Measurements from ENCODE around the gene LGR6.

LGR6 gene

DNA sequence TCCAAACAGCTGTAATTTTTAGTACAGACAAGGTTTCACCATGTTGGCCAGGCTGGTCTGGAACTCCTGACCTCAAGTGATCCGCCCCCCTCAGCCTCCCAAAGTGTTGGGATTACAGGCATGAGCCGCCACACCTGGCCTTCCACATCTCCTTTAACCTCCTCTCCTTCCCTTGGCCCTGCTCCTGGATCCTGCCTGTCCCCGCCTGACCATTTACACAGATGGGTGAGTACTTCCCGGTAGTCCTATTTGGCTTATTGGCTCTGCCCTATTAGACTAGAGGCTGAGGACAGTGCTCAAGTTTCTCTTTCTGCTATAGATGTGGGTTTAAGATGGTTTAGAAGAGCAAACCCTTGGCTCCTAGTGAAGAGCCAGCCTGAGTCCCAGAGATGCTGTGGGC is 40.3 kb upstream of the LGR6 start:
- no peaks in the 10 kb centered on the region for H4K20me1 ChIP-seq (ENCODE audit: insufficient read depth, low read length)
- H3K27ac ChIP-seq (ENCODE audit: low read length), result no peak overlapping the region
- H3K27me3 ChIP-seq (ENCODE audit: low read depth, low read length), result no peaks in the 10 kb centered on the region
- no peak overlapping the region for H3K4me3 ChIP-seq (ENCODE audit: low read length)
- H3K36me3 ChIP-seq (replicated peaks; ENCODE audit: low read depth, low read length), result peaks cover 3% of the 10 kb centered on the region
- no peak overlapping the region for H2AFZ ChIP-seq (ENCODE audit: low read depth, low read length)
- H3K9ac ChIP-seq (ENCODE audit: low read length), result no peak overlapping the region
- H3K4me2 ChIP-seq (ENCODE audit: low read length), result no peak overlapping the region
- no peaks in the 10 kb centered on the region for H3K9me3 ChIP-seq (ENCODE audit: insufficient read depth, low read length)
- H3K79me2 ChIP-seq (ENCODE audit: low read length), result no peaks in the 10 kb centered on the region
- TF ChIP-seq, protein P1, sequence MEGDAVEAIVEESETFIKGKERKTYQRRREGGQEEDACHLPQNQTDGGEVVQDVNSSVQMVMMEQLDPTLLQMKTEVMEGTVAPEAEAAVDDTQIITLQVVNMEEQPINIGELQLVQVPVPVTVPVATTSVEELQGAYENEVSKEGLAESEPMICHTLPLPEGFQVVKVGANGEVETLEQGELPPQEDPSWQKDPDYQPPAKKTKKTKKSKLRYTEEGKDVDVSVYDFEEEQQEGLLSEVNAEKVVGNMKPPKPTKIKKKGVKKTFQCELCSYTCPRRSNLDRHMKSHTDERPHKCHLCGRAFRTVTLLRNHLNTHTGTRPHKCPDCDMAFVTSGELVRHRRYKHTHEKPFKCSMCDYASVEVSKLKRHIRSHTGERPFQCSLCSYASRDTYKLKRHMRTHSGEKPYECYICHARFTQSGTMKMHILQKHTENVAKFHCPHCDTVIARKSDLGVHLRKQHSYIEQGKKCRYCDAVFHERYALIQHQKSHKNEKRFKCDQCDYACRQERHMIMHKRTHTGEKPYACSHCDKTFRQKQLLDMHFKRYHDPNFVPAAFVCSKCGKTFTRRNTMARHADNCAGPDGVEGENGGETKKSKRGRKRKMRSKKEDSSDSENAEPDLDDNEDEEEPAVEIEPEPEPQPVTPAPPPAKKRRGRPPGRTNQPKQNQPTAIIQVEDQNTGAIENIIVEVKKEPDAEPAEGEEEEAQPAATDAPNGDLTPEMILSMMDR (IDR thresholded peaks at IDR 0.05; ENCODE audit: low read depth, low read length), result no peak
- TF ChIP-seq EZH2phosphoT487 (IDR thresholded peaks at IDR 0.05; ENCODE audit: low read depth), result no peak
- H3K4me1 ChIP-seq (ENCODE audit: low read length), result peaks cover 4% of the 10 kb centered on the region; the same call in 1 of the 2 replicates

DNA sequence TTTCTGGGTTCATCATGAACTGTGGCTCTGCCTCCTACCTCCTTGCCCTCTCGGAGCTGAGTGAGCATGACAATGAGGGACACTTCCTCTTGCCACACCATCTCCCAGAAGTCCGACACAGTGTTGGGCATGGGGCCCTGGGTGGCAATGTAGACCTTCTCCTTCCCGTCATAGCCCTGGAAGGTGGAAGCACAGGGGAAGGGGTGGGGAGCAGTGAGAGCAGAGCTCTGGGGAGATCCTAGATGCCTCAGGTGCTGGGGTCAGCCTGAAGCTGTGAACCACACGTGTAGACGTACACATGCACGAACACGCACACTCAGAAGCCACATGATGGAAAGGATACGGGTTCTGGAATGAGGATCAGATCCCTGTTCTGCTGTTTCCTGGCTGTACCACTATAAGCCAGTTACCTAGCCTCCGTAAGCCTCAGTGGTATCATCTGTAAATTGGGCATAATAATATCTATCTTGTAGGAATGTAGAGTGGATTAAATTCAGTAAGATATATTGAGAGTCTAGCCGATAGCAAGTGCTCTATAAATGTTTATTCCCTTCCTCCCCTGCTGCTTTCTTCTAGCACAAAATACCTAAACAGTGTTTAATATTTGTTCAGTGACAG is 39.3 kb upstream of the LGR6 start:
- Histone ChIP-seq H3K9me3 (ENCODE audit: insufficient read depth, low read length) (no peaks in the 10 kb centered on the region), H3K4me1 (ENCODE audit: low read length) (peaks cover 10% of the 10 kb centered on the region), H3K79me2 (ENCODE audit: low read length) (no peaks in the 10 kb centered on the region), H4K20me1 (ENCODE audit: insufficient read depth, low read length) (no peaks in the 10 kb centered on the region), H3K36me3 (replicated peaks; ENCODE audit: low read depth, low read length) (peaks cover 3% of the 10 kb centered on the region), H3K27me3 (ENCODE audit: low read depth, low read length) (no peaks in the 10 kb centered on the region), H3K4me3 (ENCODE audit: low read length) (no peak overlapping the region), H2AFZ (ENCODE audit: low read depth, low read length) (no peak overlapping the region), H3K4me2 (ENCODE audit: low read length) (peak overlapping the region; percentile 24), H3K27ac (ENCODE audit: low read length) (no peak overlapping the region), H3K9ac (ENCODE audit: low read length) (no peak overlapping the region)
- TF ChIP-seq, protein P1 (IDR thresholded peaks at IDR 0.05; ENCODE audit: low read depth, low read length), result no peak
- no peak for TF ChIP-seq EZH2phosphoT487 (IDR thresholded peaks at IDR 0.05; ENCODE audit: low read depth)

DNA sequence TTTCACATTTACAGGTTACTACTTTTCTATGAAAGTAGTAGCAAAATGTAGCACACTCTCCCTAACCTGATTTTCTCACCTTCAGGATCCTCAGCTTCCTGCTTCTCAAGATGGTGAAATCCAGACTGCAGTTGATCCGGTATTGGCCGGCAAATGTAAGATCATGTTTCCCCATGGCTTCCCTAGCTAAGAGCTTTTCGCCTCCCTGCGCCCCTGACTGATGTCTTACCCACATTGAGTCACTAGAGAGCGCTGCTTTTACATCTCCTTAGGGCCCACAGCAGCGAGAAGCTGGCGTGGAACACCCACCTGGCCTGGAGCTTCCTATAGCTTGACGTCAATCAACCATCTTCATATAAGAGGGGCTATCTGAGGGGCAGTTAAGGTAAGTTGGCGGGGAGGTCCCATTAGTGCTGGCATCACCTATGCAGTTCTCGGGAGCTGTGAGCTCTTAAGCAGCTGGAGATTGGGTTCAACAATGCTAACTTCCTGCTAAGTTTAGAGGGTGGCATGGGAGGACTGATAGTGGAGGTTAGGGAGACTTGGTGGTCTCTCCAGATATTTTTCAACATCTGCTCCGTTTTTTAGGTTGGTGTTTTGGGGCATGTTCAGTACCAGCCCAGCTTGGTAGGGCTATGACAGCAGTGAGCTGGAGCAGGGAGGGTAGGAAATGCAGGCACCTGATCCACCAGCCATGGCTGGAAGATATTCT is 38.7 kb upstream of the LGR6 start:
- Histone ChIP-seq H3K79me2 (ENCODE audit: low read length) (no peaks in the 10 kb centered on the region), H2AFZ (ENCODE audit: low read depth, low read length) (peak overlapping the region; percentile 35; the same call in 1 of the 2 replicates), H3K27ac (ENCODE audit: low read length) (no peak overlapping the region), H3K9me3 (ENCODE audit: insufficient read depth, low read length) (no peaks in the 10 kb centered on the region), H3K9ac (ENCODE audit: low read length) (no peak overlapping the region), H3K4me1 (ENCODE audit: low read length) (peaks cover 17% of the 10 kb centered on the region), H4K20me1 (ENCODE audit: insufficient read depth, low read length) (no peaks in the 10 kb centered on the region), H3K4me2 (ENCODE audit: low read length) (peak overlapping the region; percentile 24), H3K4me3 (ENCODE audit: low read length) (no peak overlapping the region), H3K27me3 (ENCODE audit: low read depth, low read length) (no peaks in the 10 kb centered on the region), H3K36me3 (replicated peaks; ENCODE audit: low read depth, low read length) (peaks cover 3% of the 10 kb centered on the region)
- TF ChIP-seq EZH2phosphoT487 (IDR thresholded peaks at IDR 0.05; ENCODE audit: low read depth), result no peak
- TF ChIP-seq, protein P1 (IDR thresholded peaks at IDR 0.05; ENCODE audit: low read depth, low read length), result peak; percentile 93

DNA sequence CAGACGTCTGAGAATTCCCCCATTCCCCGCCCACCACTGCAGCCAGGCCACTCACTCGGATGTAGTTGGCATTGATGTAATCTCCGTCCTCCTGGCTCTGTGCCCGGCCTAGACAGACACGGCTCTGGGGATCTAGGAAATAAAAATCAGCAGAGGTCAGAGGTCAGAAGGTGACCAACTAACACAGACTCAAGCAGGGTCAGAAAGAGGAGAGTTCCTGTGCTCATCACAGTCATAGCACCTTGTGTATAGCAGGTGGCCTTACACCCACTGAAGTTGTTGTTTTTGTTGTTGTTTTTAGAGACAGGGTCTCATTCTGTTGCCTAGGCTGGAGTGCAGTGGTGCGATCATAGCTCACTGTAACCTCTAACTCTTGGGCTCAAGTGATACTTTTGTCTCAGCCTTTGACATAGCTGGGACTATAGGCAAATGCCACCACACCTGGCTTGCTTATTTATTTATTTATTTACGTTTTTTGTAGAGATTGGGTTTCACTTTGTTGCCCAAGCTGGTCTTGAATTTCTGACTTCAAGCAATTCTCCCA is 38.0 kb upstream of the LGR6 start:
- no peak overlapping the region for H3K27ac ChIP-seq (ENCODE audit: low read length)

More for the DNA sequence above, 38.0 kb upstream of the LGR6 start:
- H3K27me3 ChIP-seq (ENCODE audit: low read depth, low read length), result no peaks in the 10 kb centered on the region
- H4K20me1 ChIP-seq (ENCODE audit: insufficient read depth, low read length), result no peaks in the 10 kb centered on the region
- TF ChIP-seq EZH2phosphoT487 (IDR thresholded peaks at IDR 0.05; ENCODE audit: low read depth), result no peak
- TF ChIP-seq, protein P1 (IDR thresholded peaks at IDR 0.05; ENCODE audit: low read depth, low read length), result no peak
- peaks cover 23% of the 10 kb centered on the region for H3K4me1 ChIP-seq (ENCODE audit: low read length)
- no peak overlapping the region for H3K4me3 ChIP-seq (ENCODE audit: low read length)
- H3K9ac ChIP-seq (ENCODE audit: low read length), result no peak overlapping the region
- H3K4me2 ChIP-seq (ENCODE audit: low read length), result no peak overlapping the region
- H3K36me3 ChIP-seq (replicated peaks; ENCODE audit: low read depth, low read length), result peaks cover 3% of the 10 kb centered on the region
- H2AFZ ChIP-seq (ENCODE audit: low read depth, low read length), result no peak overlapping the region
- no peaks in the 10 kb centered on the region for H3K79me2 ChIP-seq (ENCODE audit: low read length)
- H3K9me3 ChIP-seq (ENCODE audit: insufficient read depth, low read length), result no peaks in the 10 kb centered on the region
